8988T (cell line): ENCODE measurements around the gene DCC.

Source experiments
- DNase-seq: peaks from one replicate; pipeline ENCODE4 v3.0.0; 2011

The DCC gene

GRCh38 chr18:53268455-53268854 lies 928.5 kb downstream of the DCC start:
- DNase-seq = no peak

GRCh38 chr18:53281406-53281805 lies 941.4 kb downstream of the DCC start:
- DNase-seq = no peak

- DNase-seq = no peak
Observed at GRCh38 chr18:53283708-53284107, 943.7 kb downstream of the DCC start.

- DNase-seq = no peak
Observed at GRCh38 chr18:53305461-53305860, 965.5 kb downstream of the DCC start.

GRCh38 chr18:53319628-53320027 lies 979.6 kb downstream of the DCC start:
- no peak for DNase-seq

- DNase-seq = no peak
Observed at GRCh38 chr18:53322163-53322562, 982.2 kb downstream of the DCC start.

GRCh38 chr18:53324353-53324752 lies 984.4 kb downstream of the DCC start:
- no peak for DNase-seq

GRCh38 chr18:53360501-53361443 lies 1020.8 kb downstream of the DCC start:
- no peak for DNase-seq

GRCh38 chr18:53375621-53376020 lies 1035.6 kb downstream of the DCC start:
- no peak for DNase-seq

GRCh38 chr18:53380063-53380639 lies 1040.2 kb downstream of the DCC start:
- DNase-seq = no peak

- no peak for DNase-seq
Observed at GRCh38 chr18:53382870-53383269, 1042.9 kb downstream of the DCC start.

- DNase-seq = no peak
Observed at GRCh38 chr18:53385889-53386288, 1045.9 kb downstream of the DCC start.

- no peak for DNase-seq
Observed at GRCh38 chr18:53387581-53387980, 1047.6 kb downstream of the DCC start.

- DNase-seq = no peak
Observed at GRCh38 chr18:53402670-53403069, 1062.7 kb downstream of the DCC start.

- no peak for DNase-seq
Observed at GRCh38 chr18:53408271-53408670, 1068.3 kb downstream of the DCC start.

- no peak for DNase-seq
Observed at GRCh38 chr18:53411511-53411910, 1071.5 kb downstream of the DCC start.

- DNase-seq = no peak
Observed at GRCh38 chr18:53417003-53417402, 1077.0 kb downstream of the DCC start.

- no peak for DNase-seq
Observed at GRCh38 chr18:53421869-53422268, 1081.9 kb downstream of the DCC start.

- DNase-seq = no peak
Observed at GRCh38 chr18:53422896-53423295, 1082.9 kb downstream of the DCC start.

- DNase-seq = no peak
Observed at GRCh38 chr18:53426666-53427184, 1086.7 kb downstream of the DCC start.

- DNase-seq = no peak
Observed at GRCh38 chr18:53441761-53442414, 1101.9 kb downstream of the DCC start.

- no peak for DNase-seq
Observed at GRCh38 chr18:53442415-53442783, 1102.4 kb downstream of the DCC start.

- DNase-seq = no peak
Observed at GRCh38 chr18:53443336-53443735, 1103.3 kb downstream of the DCC start.

GRCh38 chr18:53443831-53444230 lies 1103.8 kb downstream of the DCC start:
- DNase-seq = no peak
